Activated CD4-positive, alpha-beta T cell treated with anti-CD3 and anti-CD28 coated beads, Interleukin-2, amount 50 U/mL, for 1 hour (primary cell): ENCODE measurements around the gene DPCD.
"Not testable (repeated sequence)": the region's sequence is repeated elsewhere in the genome, so short reads cannot be mapped to it uniquely, and the experiment has no call there.

Experiments
- DNase-seq: peaks from one replicate; pipeline ENCODE4 v3.0.0-alpha.2; 2020

The DPCD gene

GRCh38 chr10:101588879-101589278, 758 bp downstream of the DPCD start:
- DNase-seq = no peak

- DNase-seq = not testable (repeated sequence)
Measured at GRCh38 chr10:101593331-101593730, 5.2 kb downstream of the DPCD start.

- DNase-seq = no peak
Measured at GRCh38 chr10:101595591-101596433, 7.7 kb downstream of the DPCD start.

GRCh38 chr10:101597091-101597900, 9.2 kb downstream of the DPCD start:
- DNase-seq = no peak

GRCh38 chr10:101601541-101601940, 13.4 kb downstream of the DPCD start:
- no peak for DNase-seq

GRCh38 chr10:101602761-101603398, 14.8 kb downstream of the DPCD start:
- DNase-seq = peak; percentile 59

- DNase-seq = no peak
Measured at GRCh38 chr10:101607124-101607523, 19.0 kb downstream of the DPCD start.

GRCh38 chr10:101609481-101609880, 21.4 kb downstream of the DPCD start:
- no peak for DNase-seq

GRCh38 chr10:101611096-101611905, 23.2 kb downstream of the DPCD start:
- DNase-seq = no peak

GRCh38 chr10:101612086-101612485, 24.0 kb downstream of the DPCD start:
- DNase-seq = no peak

GRCh38 chr10:101612872-101613271, 24.8 kb downstream of the DPCD start:
- no peak for DNase-seq

GRCh38 chr10:101613646-101614045, 25.5 kb downstream of the DPCD start:
- DNase-seq = no peak

GRCh38 chr10:101614663-101615524, 26.8 kb downstream of the DPCD start:
- no peak for DNase-seq

- no peak for DNase-seq
Measured at GRCh38 chr10:101615525-101616116, 27.5 kb downstream of the DPCD start.

- DNase-seq = no peak
Measured at GRCh38 chr10:101616415-101617101, 28.4 kb downstream of the DPCD start.

GRCh38 chr10:101617102-101617823, 29.1 kb downstream of the DPCD start:
- DNase-seq = no peak

GRCh38 chr10:101617824-101618568, 29.9 kb downstream of the DPCD start:
- no peak for DNase-seq

- DNase-seq = no peak
Measured at GRCh38 chr10:101618871-101619270, 30.8 kb downstream of the DPCD start.

- DNase-seq = no peak
Measured at GRCh38 chr10:101619983-101620382, 31.9 kb downstream of the DPCD start.
